Ovary (tissue), 9 donors: Measurements from ENCODE around the gene BMPER. TPM values are rescaled to one million over a fixed set of nuclear protein-coding genes. Genes with fewer than 3 reads are reported as not detected.

Experiments
- DNase-seq, 5 donors: peaks; one replicate each; pipeline ENCODE4 v3.0.0-alpha.2; 2019 to 2020
- H3K27ac ChIP-seq, 2 donors: fragments of 200-600 bp; one replicate each; pipeline versions ENCODE4 v1.5.1 to v1.8.0; 2019 to 2022
- H3K27me3 ChIP-seq: fragments of 200-600 bp; one replicate; pipeline ENCODE4 v1.8.0; 2022
- H3K36me3 ChIP-seq: fragments of 200-600 bp; sonication (generic); one replicate; pipeline ENCODE4 v1.5.1; 2019
- H3K4me1 ChIP-seq: one replicate; pipeline ENCODE4 v1.8.1; 2013; ENCODE audit warnings: mild to moderate bottlenecking, moderate library complexity; ENCODE audit not compliant: insufficient read depth
- H3K4me3 ChIP-seq: fragments of 200-600 bp; sonication (generic); one replicate; pipeline ENCODE4 v1.5.1; 2017
- H3K9me3 ChIP-seq, 2 donors: fragments of 200-600 bp in 1 of 2; sonication (generic) in 1 of 2; one replicate each; pipeline versions ENCODE4 v1.5.1 to v1.8.1; 2013 to 2019; ENCODE audit warnings: mild to moderate bottlenecking in 1 of 2, moderate library complexity in 1 of 2
- CTCF ChIP-seq, 3 donors: fragments of 450-650 bp in 2 of 3; fragments of 200-600 bp in 1 of 3; IDR thresholded peaks; one replicate each; pipeline versions ENCODE4 v1.5.1 to v1.8.0; 2016 to 2022; ENCODE audit warnings: antibody characterized with exemption in 3 of 3, mild to moderate bottlenecking in 1 of 3
- EP300 ChIP-seq: sonication (generic); formaldehyde crosslinking; IDR thresholded peaks from one replicate; pipeline ENCODE4 v1.6.1; 2017; ENCODE audit warnings: antibody characterized with exemption
- POLR2A ChIP-seq: fragments of 450-650 bp; IDR thresholded peaks from one replicate; pipeline ENCODE4 v1.6.1; 2017; ENCODE audit warnings: antibody characterized with exemption, mild to moderate bottlenecking, moderate library complexity
- WGBS, 3 donors: extraction: QIAGEN DNeasy Blood & Tissue Kit in 1 of 3; methylation state at CpG; one replicate each; pipeline versions ENCODE4 v1.1.5 to v1.1.7; 2013 to 2017; 5-methylcytosine and 5-hydroxymethylcytosine counted together
- intact Hi-C, 4 donors: fragments of 100-400 bp; cut with DNase I; formaldehyde crosslinking; loops; one replicate each; pipeline versions ENCODE4 v1.11.0 to v1.15.1; 2022 to 2023
- polyA plus RNA-seq, 2 donors: library from polyadenylated mRNA; stranded (reverse); fragments of 200-250 nt in 1 of 2; fragments of 350-450 nt in 1 of 2; fragmentation: Illumina TruSeq in 1 of 2; extraction: RNeasy Lipid Tissue Mini Kit (QIAGEN cat#74804) in 1 of 2; gene quantifications; one replicate each; pipeline ENCODE4 v1.2.3, GENCODE V29; 2013 to 2014
- total RNA-seq, 7 donors: library from RNA; depleted of rRNA in 2 of 7; stranded (reverse); fragments of >200 nt in 2 of 7; fragmentation: NEBNext Ultra II Directional in 3 of 7; extraction: Animal tissue kit (Norgen Biotek cat#: 25700) in 3 of 7; gene quantifications; one replicate each; pipeline versions ENCODE4 v1.1.0 to v1.2.4, GENCODE V29; 2016 to 2023
- donor health status: DM: no; HTN: no; CAD: no; lungs with moderate emphysema.
- donor health status: DM: no; HTN: no; CAD: no.
- donor health status: Bipolar disorder and iron deficiency.
- donor health status: DM: yes; HTN: yes; CAD: no.
- donor health status: DM: no; HTN: no; CAD: no.
- donor health status: DM: yes; HTN: yes; CAD: no.

The BMPER gene
- total and polyA plus RNA-seq, 9 donors = 2.9 to 15.3 (median 5.4) TPM

GRCh38 chr7:34048445-34048844, 143.1 kb downstream of the BMPER start:
- 52 to 100% (median 100%) methylated on average over 1 of the region's 1 CpG for WGBS, 3 donors
- intact Hi-C loops = no loop called here

GRCh38 chr7:34054075-34054474, 148.7 kb downstream of the BMPER start:
- WGBS, 3 donors = 95 to 96% (median 95%) methylated on average over 3 of the region's 3 CpGs
- intact Hi-C loops = no loop called here
- no peak for DNase-seq
- TF ChIP-seq POLR2A = no peak
- no peak for TF ChIP-seq CTCF (IDR thresholded peaks at IDR 0.05)
- no peak for TF ChIP-seq EP300
- no peak overlapping the region for H3K27ac ChIP-seq
- H3K36me3 ChIP-seq = no peaks in the 10 kb centered on the region
- H3K4me3 ChIP-seq = no peak overlapping the region
- peaks cover 5% of the 10 kb centered on the region for H3K4me1 ChIP-seq
- H3K27me3 ChIP-seq = no peaks in the 10 kb centered on the region
- no peaks in the 10 kb centered on the region for H3K9me3 ChIP-seq

More at GRCh38 chr7:34048445-34048844, 143.1 kb downstream of the BMPER start:
- peaks cover 2% of the 10 kb centered on the region for H3K4me1 ChIP-seq
- no peaks in the 10 kb centered on the region for H3K36me3 ChIP-seq
- H3K27me3 ChIP-seq = no peaks in the 10 kb centered on the region
- no peak overlapping the region for H3K4me3 ChIP-seq
- DNase-seq = no peak
- no peak for TF ChIP-seq POLR2A
- TF ChIP-seq EP300 = no peak
- TF ChIP-seq CTCF (IDR thresholded peaks at IDR 0.05) = no peak
- H3K27ac ChIP-seq = no peak overlapping the region
- H3K9me3 ChIP-seq = no peaks in the 10 kb centered on the region

- Histone ChIP-seq H3K9me3 (no peaks in the 10 kb centered on the region), H3K4me3 (no peak overlapping the region), H3K27me3 (no peaks in the 10 kb centered on the region), H3K4me1 (peaks cover 8% of the 10 kb centered on the region), H3K27ac (no peak overlapping the region), H3K36me3 (no peaks in the 10 kb centered on the region)
- no peak for DNase-seq
- TF ChIP-seq EP300 (no peak), CTCF (IDR thresholded peaks at IDR 0.05) (no peak), POLR2A (no peak)
- intact Hi-C loops = no loop called here
These were observed 151.8 kb downstream of the BMPER start for GRCh38 chr7:34057136-34057535.

- H3K27ac ChIP-seq = no peak overlapping the region
- 66 to 78% (median 70%) methylated on average over 5 of the region's 5 CpGs for WGBS, 3 donors
- H3K4me1 ChIP-seq = peaks cover 8% of the 10 kb centered on the region
- TF ChIP-seq CTCF (IDR thresholded peaks at IDR 0.05) (no peak), POLR2A (no peak), EP300 (no peak)
- H3K27me3 ChIP-seq = no peaks in the 10 kb centered on the region
- no peaks in the 10 kb centered on the region for H3K36me3 ChIP-seq
- no peak overlapping the region for H3K4me3 ChIP-seq
- intact Hi-C loops = no loop called here
- H3K9me3 ChIP-seq = no peaks in the 10 kb centered on the region
- no peak for DNase-seq
These were observed 152.6 kb downstream of the BMPER start for GRCh38 chr7:34057956-34058355.

- peak overlapping the region in 1 of 2 donors; percentile 75 for H3K27ac ChIP-seq
- H3K36me3 ChIP-seq = no peaks in the 10 kb centered on the region
- peaks cover 8% of the 10 kb centered on the region for H3K4me1 ChIP-seq
- H3K27me3 ChIP-seq = no peaks in the 10 kb centered on the region
- intact Hi-C loops = no loop called here
- WGBS, 3 donors = 6 to 14% (median 14%) methylated on average over 1 of the region's 1 CpG
- no peaks in the 10 kb centered on the region for H3K9me3 ChIP-seq
- no peak for DNase-seq
- TF ChIP-seq CTCF (IDR thresholded peaks at IDR 0.05) = no peak
- no peak for TF ChIP-seq POLR2A
- no peak for TF ChIP-seq EP300
- H3K4me3 ChIP-seq = no peak overlapping the region
These were observed 153.4 kb downstream of the BMPER start for GRCh38 chr7:34058801-34059135.
